GM23338 (cell line): ENCODE data around the gene NPAS3. TPM values are rescaled to one million over a fixed set of nuclear protein-coding genes. Genes with fewer than 3 reads are reported as not detected.

Experiments used
- ATAC-seq: fragments of 200-7000 bp; cut with Tn5 transposase; 3 replicates; pipeline ENCODE4 v1.9.1; 2020
- DNase-seq: peaks from one replicate; pipeline ENCODE4 v3.0.0-alpha.2; 2015; ENCODE audit warnings: low spot score
- H2AFZ ChIP-seq: fragments of 200-600 bp; sonication (generic); 2 replicates; pipeline ENCODE4 v1.8.0; 2016; ENCODE audit warnings: antibody characterized with exemption, mild to moderate bottlenecking, moderate library complexity
- H3F3A ChIP-seq: fragments of 200-600 bp; sonication (generic); replicated peaks from 2 replicates; pipeline ENCODE4 v1.8.0; 2017; ENCODE audit warnings: antibody characterized with exemption, mixed run types, low read depth
- H3K27ac ChIP-seq: fragments of 200-600 bp; sonication (generic); 2 replicates; pipeline ENCODE4 v1.6.1; 2016; ENCODE audit warnings: low read depth
- H3K27me3 ChIP-seq: fragments of 200-600 bp; sonication (generic); 2 replicates; pipeline ENCODE4 v1.8.0; 2016; ENCODE audit warnings: mild to moderate bottlenecking, mixed run types, moderate library complexity; ENCODE audit not compliant: insufficient read depth
- H3K36me3 ChIP-seq: fragments of 200-600 bp; sonication (generic); 2 replicates; pipeline ENCODE4 v1.8.0; 2016; ENCODE audit warnings: mild to moderate bottlenecking; ENCODE audit not compliant: insufficient read depth
- H3K4me1 ChIP-seq: fragments of 200-600 bp; sonication (generic); 2 replicates; pipeline ENCODE4 v1.8.0; 2016; ENCODE audit warnings: mild to moderate bottlenecking, moderate library complexity; ENCODE audit not compliant: insufficient read depth
- H3K4me2 ChIP-seq: fragments of 200-600 bp; sonication (generic); 2 replicates; pipeline ENCODE4 v1.7.1; 2017; ENCODE audit warnings: mixed run types
- H3K4me3 ChIP-seq: fragments of 200-600 bp; sonication (generic); 2 replicates; pipeline ENCODE4 v1.6.1; 2016; ENCODE audit warnings: mixed run types
- H3K79me2 ChIP-seq: fragments of 200-600 bp; sonication (generic); replicated peaks from 2 replicates; pipeline ENCODE4 v1.8.0; 2017; ENCODE audit warnings: mild to moderate bottlenecking; ENCODE audit not compliant: insufficient read depth
- H3K9me2 ChIP-seq: fragments of 200-600 bp; sonication (generic); 2 replicates; pipeline ENCODE4 v1.8.0; 2017; ENCODE audit not compliant: insufficient read depth
- H4K20me1 ChIP-seq: fragments of 200-600 bp; sonication (generic); replicated peaks from 2 replicates; pipeline ENCODE4 v1.8.0; 2017; ENCODE audit warnings: mild to moderate bottlenecking; ENCODE audit not compliant: insufficient read depth
- H3K27ac Mint-ChIP-seq: 2 replicates; pipeline ENCODE4 v1.8.0; 2020; ENCODE audit warnings: inconsistent platforms, mild to moderate bottlenecking, moderate library complexity, mixed read lengths
- H3K27me3 Mint-ChIP-seq: 3 replicates; pipeline ENCODE4 v1.8.0; 2022; ENCODE audit warnings: low read depth, mild to moderate bottlenecking, moderate library complexity, mixed read lengths, inconsistent platforms; ENCODE audit not compliant: insufficient read depth, poor library complexity
- H3K36me3 Mint-ChIP-seq: 3 replicates; pipeline ENCODE4 v1.8.0; 2021; ENCODE audit warnings: low read depth, mild to moderate bottlenecking, inconsistent platforms, moderate library complexity, mixed read lengths
- H3K4me1 Mint-ChIP-seq: 3 replicates; pipeline ENCODE4 v1.8.0; 2020; ENCODE audit warnings: mild to moderate bottlenecking, inconsistent platforms, mixed read lengths
- H3K4me3 Mint-ChIP-seq: 3 replicates; pipeline ENCODE4 v1.8.0; 2021; ENCODE audit warnings: moderate library complexity, mild to moderate bottlenecking, inconsistent platforms, mixed read lengths
- H3K9me3 Mint-ChIP-seq: 3 replicates; pipeline ENCODE4 v1.8.0; 2020; ENCODE audit warnings: moderate library complexity, mild to moderate bottlenecking, inconsistent platforms, mixed read lengths
- CREB1 ChIP-seq: fragments of 250-450 bp; sonication (Bioruptor Pico); IDR thresholded peaks from 2 replicates; pipeline ENCODE4 v1.5.0; 2020; ENCODE audit warnings: low read depth, mild to moderate bottlenecking, moderate library complexity
- ETS1 ChIP-seq: IDR thresholded peaks from 2 replicates; pipeline ENCODE4 v1.6.1; 2016; ENCODE audit warnings: antibody characterized with exemption
- EZH2 ChIP-seq: fragments of 200-600 bp; sonication (generic); IDR thresholded peaks from one replicate; pipeline ENCODE4 v1.8.0; 2017; ENCODE audit warnings: antibody characterized with exemption, mild to moderate bottlenecking, low read depth; ENCODE audit not compliant: unreplicated experiment
- EZH2phosphoT487 ChIP-seq: fragments of 200-600 bp; sonication (generic); IDR thresholded peaks from one replicate; pipeline ENCODE4 v1.8.1; 2018; ENCODE audit warnings: antibody characterized with exemption; ENCODE audit not compliant: unreplicated experiment
- JUNB ChIP-seq: IDR thresholded peaks from one replicate; pipeline ENCODE4 v1.6.1; 2016; ENCODE audit warnings: antibody characterized with exemption; ENCODE audit not compliant: unreplicated experiment
- NANOG ChIP-seq: IDR thresholded peaks from 2 replicates; pipeline ENCODE4 v1.6.1; 2016; ENCODE audit warnings: antibody characterized with exemption, borderline replicate concordance
- POLR2AphosphoS5 ChIP-seq: IDR thresholded peaks from 2 replicates; pipeline ENCODE4 v1.6.1; 2016; ENCODE audit warnings: antibody characterized with exemption, low read depth
- STAT1 ChIP-seq: IDR thresholded peaks from one replicate; pipeline ENCODE4 v1.6.1; 2016; ENCODE audit warnings: antibody characterized with exemption; ENCODE audit not compliant: unreplicated experiment
- ZNF114 ChIP-seq: fragments of 250-450 bp; sonication (Bioruptor Pico); IDR thresholded peaks from 2 replicates; pipeline ENCODE4 v1.5.0; 2020; ENCODE audit warnings: mild to moderate bottlenecking, moderate library complexity
- ZNF331 ChIP-seq: fragments of 250-450 bp; sonication (Bioruptor Pico); IDR thresholded peaks from 2 replicates; pipeline ENCODE4 v1.5.0; 2020; ENCODE audit warnings: low read depth, mild to moderate bottlenecking, moderate library complexity
- ZNF462 ChIP-seq: fragments of 250-450 bp; sonication (Bioruptor Pico); IDR thresholded peaks from 2 replicates; pipeline ENCODE4 v1.5.0; 2020; ENCODE audit warnings: mild to moderate bottlenecking, moderate library complexity
- polyA plus RNA-seq: library from polyadenylated mRNA; unstranded; fragments of >200 nt; fragmentation: Nextera tagmentation; extraction: Ambion mirVana; gene quantifications from 2 replicates; pipeline ENCODE4 v1.2.1, GENCODE V29; 2016
- total RNA-seq: library from RNA; depleted of rRNA; stranded (reverse); fragments of >200 nt; shearing (Covaris generic); gene quantifications from 2 replicates; pipeline ENCODE4 v1.2.3, GENCODE V29; 2014
- TF ChIP-seq, protein P1 (sequence below): IDR thresholded peaks from one replicate; pipeline ENCODE4 v1.6.1; 2018; ENCODE audit warnings: antibody characterized with exemption; ENCODE audit not compliant: unreplicated experiment
- TF ChIP-seq, protein P2 (sequence below), 2 experiments: fragments of 200-600 bp in 1 of 2; sonication (generic) in 1 of 2; conservative IDR thresholded peaks; 2 replicates each; pipeline versions ENCODE4 v1.5.1 to v1.6.1; 2016 to 2017; ENCODE audit warnings: antibody characterized with exemption in 2 of 2, low read depth in 2 of 2, mild to moderate bottlenecking in 2 of 2, moderate library complexity in 1 of 2

NPAS3 gene
- total and polyA plus RNA-seq, 2 experiments from 2014 or later = 0.17 to 0.19 TPM

DNA sequence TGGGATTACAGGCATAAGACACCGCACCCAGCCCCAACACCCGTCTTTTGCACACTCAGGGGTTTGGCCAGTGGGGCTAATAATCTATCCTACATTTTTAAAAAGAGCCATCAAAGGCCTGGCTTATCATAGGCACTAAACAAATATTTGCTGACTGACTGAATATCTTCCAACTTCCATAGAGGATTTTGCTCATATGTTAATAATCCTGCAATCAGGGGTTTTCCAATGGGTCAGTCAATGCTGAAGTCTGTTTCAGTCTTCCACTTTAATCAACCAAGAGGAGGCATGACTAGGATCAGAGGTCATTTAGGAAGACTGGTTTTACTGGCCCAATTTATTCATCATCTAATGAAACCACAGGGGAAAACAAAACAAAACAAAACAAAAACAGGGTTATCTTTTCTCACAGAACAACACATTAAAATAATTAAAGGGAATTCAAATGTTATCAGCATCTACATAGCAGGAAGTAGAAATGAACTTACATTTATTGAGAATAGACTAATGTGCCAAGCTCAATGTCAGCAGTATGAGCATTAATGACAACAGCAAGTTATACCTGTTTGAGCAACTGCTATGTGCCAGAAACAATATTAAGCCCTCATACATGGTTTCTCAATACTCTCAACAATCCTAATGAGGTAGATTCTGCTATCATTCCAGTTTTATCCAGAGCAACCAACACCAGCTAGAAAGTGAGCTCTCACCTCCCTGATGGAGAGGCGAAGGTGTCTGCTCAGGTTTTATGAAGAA lies 640.0 kb downstream of the NPAS3 start:
- Histone ChIP-seq H3K79me2 (no peaks in the 10 kb centered on the region), H3K4me3 (no peak overlapping the region), H3K4me1 (no peaks in the 10 kb centered on the region), H3K4me2 (no peak overlapping the region), H3K27ac (no peak overlapping the region), H4K20me1 (no peaks in the 10 kb centered on the region), H3K9me2 (peaks cover 12% of the 10 kb centered on the region; the same call in 1 of the 2 replicates), H2AFZ (no peak overlapping the region), H3K27me3 (no peaks in the 10 kb centered on the region), H3F3A (no peaks in the 10 kb centered on the region), H3K36me3 (no peaks in the 10 kb centered on the region)
- Mint-ChIP-seq H3K27me3 (no peaks in the 10 kb centered on the region), H3K9me3 (no peaks in the 10 kb centered on the region), H3K4me1 (no peaks in the 10 kb centered on the region), H3K27ac (no peak overlapping the region), H3K36me3 (no peaks in the 10 kb centered on the region), H3K4me3 (no peak overlapping the region)
- ATAC-seq (no peak), DNase-seq (no peak)
- no peak for TF ChIP-seq ETS1
- no peak for TF ChIP-seq CREB1 (CRISPR knock-in tag)
- TF ChIP-seq, protein P1, sequence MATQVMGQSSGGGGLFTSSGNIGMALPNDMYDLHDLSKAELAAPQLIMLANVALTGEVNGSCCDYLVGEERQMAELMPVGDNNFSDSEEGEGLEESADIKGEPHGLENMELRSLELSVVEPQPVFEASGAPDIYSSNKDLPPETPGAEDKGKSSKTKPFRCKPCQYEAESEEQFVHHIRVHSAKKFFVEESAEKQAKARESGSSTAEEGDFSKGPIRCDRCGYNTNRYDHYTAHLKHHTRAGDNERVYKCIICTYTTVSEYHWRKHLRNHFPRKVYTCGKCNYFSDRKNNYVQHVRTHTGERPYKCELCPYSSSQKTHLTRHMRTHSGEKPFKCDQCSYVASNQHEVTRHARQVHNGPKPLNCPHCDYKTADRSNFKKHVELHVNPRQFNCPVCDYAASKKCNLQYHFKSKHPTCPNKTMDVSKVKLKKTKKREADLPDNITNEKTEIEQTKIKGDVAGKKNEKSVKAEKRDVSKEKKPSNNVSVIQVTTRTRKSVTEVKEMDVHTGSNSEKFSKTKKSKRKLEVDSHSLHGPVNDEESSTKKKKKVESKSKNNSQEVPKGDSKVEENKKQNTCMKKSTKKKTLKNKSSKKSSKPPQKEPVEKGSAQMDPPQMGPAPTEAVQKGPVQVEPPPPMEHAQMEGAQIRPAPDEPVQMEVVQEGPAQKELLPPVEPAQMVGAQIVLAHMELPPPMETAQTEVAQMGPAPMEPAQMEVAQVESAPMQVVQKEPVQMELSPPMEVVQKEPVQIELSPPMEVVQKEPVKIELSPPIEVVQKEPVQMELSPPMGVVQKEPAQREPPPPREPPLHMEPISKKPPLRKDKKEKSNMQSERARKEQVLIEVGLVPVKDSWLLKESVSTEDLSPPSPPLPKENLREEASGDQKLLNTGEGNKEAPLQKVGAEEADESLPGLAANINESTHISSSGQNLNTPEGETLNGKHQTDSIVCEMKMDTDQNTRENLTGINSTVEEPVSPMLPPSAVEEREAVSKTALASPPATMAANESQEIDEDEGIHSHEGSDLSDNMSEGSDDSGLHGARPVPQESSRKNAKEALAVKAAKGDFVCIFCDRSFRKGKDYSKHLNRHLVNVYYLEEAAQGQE = no peak
- no peak for TF ChIP-seq ZNF462 (CRISPR knock-in tag)
- no peak for TF ChIP-seq ZNF114 (CRISPR knock-in tag)
- TF ChIP-seq EZH2 = no peak
- TF ChIP-seq, protein P2, sequence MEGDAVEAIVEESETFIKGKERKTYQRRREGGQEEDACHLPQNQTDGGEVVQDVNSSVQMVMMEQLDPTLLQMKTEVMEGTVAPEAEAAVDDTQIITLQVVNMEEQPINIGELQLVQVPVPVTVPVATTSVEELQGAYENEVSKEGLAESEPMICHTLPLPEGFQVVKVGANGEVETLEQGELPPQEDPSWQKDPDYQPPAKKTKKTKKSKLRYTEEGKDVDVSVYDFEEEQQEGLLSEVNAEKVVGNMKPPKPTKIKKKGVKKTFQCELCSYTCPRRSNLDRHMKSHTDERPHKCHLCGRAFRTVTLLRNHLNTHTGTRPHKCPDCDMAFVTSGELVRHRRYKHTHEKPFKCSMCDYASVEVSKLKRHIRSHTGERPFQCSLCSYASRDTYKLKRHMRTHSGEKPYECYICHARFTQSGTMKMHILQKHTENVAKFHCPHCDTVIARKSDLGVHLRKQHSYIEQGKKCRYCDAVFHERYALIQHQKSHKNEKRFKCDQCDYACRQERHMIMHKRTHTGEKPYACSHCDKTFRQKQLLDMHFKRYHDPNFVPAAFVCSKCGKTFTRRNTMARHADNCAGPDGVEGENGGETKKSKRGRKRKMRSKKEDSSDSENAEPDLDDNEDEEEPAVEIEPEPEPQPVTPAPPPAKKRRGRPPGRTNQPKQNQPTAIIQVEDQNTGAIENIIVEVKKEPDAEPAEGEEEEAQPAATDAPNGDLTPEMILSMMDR (conservative IDR thresholded peaks at IDR 0.05; ENCODE audit: low read depth in 2 of 2) = no peak
- no peak for TF ChIP-seq ZNF331 (CRISPR knock-in tag)
- TF ChIP-seq POLR2AphosphoS5 = no peak
- no peak for TF ChIP-seq NANOG
- no peak for TF ChIP-seq EZH2phosphoT487
- no peak for TF ChIP-seq STAT1
- no peak for TF ChIP-seq JUNB
